K562 (cell line): ENCODE measurements around the gene LRP1B.

Experiments
- SMARCE1 ChIP-seq: fragments of 450-650 bp; IDR thresholded peaks from 2 replicates; pipeline ENCODE4 v1.7.1; 2016; ENCODE audit warnings: mild to moderate bottlenecking
- USF1 ChIP-seq: sonication (generic); formaldehyde crosslinking; IDR thresholded peaks from 2 replicates; pipeline ENCODE4 v1.9.0; 2022; ENCODE audit warnings: mild to moderate bottlenecking, missing genetic modification reagents
- ZFP1 ChIP-seq: fragments of 450-650 bp; formaldehyde crosslinking; IDR thresholded peaks from 2 replicates; pipeline ENCODE4 v1.4.0; 2020; ENCODE audit warnings: mild to moderate bottlenecking, mixed read lengths
- TF ChIP-seq, protein P1 (sequence below): sonication (generic); formaldehyde crosslinking; IDR thresholded peaks from 2 replicates; pipeline ENCODE4 v1.8.1; 2022; ENCODE audit warnings: missing genetic modification reagents

GRCh38 chr2:142124706-142125105, 6.1 kb downstream of the LRP1B start:
- TF ChIP-seq ZFP1 (no peak), USF1 (no peak), SMARCE1 (no peak)
- TF ChIP-seq, protein P1, sequence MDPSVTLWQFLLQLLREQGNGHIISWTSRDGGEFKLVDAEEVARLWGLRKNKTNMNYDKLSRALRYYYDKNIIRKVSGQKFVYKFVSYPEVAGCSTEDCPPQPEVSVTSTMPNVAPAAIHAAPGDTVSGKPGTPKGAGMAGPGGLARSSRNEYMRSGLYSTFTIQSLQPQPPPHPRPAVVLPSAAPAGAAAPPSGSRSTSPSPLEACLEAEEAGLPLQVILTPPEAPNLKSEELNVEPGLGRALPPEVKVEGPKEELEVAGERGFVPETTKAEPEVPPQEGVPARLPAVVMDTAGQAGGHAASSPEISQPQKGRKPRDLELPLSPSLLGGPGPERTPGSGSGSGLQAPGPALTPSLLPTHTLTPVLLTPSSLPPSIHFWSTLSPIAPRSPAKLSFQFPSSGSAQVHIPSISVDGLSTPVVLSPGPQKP (CRISPR knock-in tag), result no peak
